Stimulated activated CD4-positive, alpha-beta T cell treated with anti-CD3 and anti-CD28 coated beads, Interleukin-15, amount 100 ng/mL, for 48 hours (primary cell): ENCODE data around the gene TJP1.

ENCODE experiments used
- DNase-seq, 2 donors: peaks; one replicate each; pipeline ENCODE4 v3.0.0-alpha.2; 2020; ENCODE audit warnings: low read depth in 2 of 2

The TJP1 gene

GRCh38 chr15:29822100-29822683, at the start of gene TJP1:
TJP1 (minus strand) TSS chr15:29822468; CDS start chr15:29822028, 440 bp downstream.
- no peak for DNase-seq

GRCh38 chr15:29871401-29871800, 49.1 kb upstream of the TJP1 start:
- no peak for DNase-seq

GRCh38 chr15:29870495-29871151, 48.4 kb upstream of the TJP1 start:
- no peak for DNase-seq

- DNase-seq = no peak
These were observed 45.2 kb upstream of the TJP1 start for GRCh38 chr15:29867241-29868000.

GRCh38 chr15:29866337-29866736, 44.1 kb upstream of the TJP1 start:
- no peak for DNase-seq

- no peak for DNase-seq
These were observed 42.2 kb upstream of the TJP1 start for GRCh38 chr15:29864501-29864900.

GRCh38 chr15:29863438-29863837, 41.2 kb upstream of the TJP1 start:
- DNase-seq = no peak

- no peak for DNase-seq
These were observed 40.0 kb upstream of the TJP1 start for GRCh38 chr15:29862271-29862670.

GRCh38 chr15:29860872-29861271, 38.6 kb upstream of the TJP1 start:
- no peak for DNase-seq

GRCh38 chr15:29859973-29860715, 37.9 kb upstream of the TJP1 start:
- no peak for DNase-seq

GRCh38 chr15:29859293-29859692, 37.0 kb upstream of the TJP1 start:
- no peak for DNase-seq

GRCh38 chr15:29857221-29857789, 35.0 kb upstream of the TJP1 start:
- DNase-seq = no peak

- no peak for DNase-seq
These were observed 32.1 kb upstream of the TJP1 start for GRCh38 chr15:29854413-29854812.

GRCh38 chr15:29853211-29853987, 31.1 kb upstream of the TJP1 start:
- DNase-seq = no peak

GRCh38 chr15:29852201-29852600, 29.9 kb upstream of the TJP1 start:
- DNase-seq = no peak

GRCh38 chr15:29849716-29850115, 27.4 kb upstream of the TJP1 start:
- no peak for DNase-seq

GRCh38 chr15:29849218-29849617, 26.9 kb upstream of the TJP1 start:
- no peak for DNase-seq

- DNase-seq = no peak
These were observed 22.1 kb upstream of the TJP1 start for GRCh38 chr15:29844290-29844903.

GRCh38 chr15:29842290-29842689, 20.0 kb upstream of the TJP1 start:
- no peak for DNase-seq

GRCh38 chr15:29840926-29841325, 18.7 kb upstream of the TJP1 start:
- DNase-seq = no peak

GRCh38 chr15:29840054-29840453, 17.8 kb upstream of the TJP1 start:
- DNase-seq = no peak
